CD4-positive, alpha-beta T cell treated with Interleukin-15 for 1 hour (primary cell): ENCODE data around the gene CARD11.

Experiments
- DNase-seq: peaks from one replicate; pipeline ENCODE4 v3.0.0-alpha.2; 2020

Gene CARD11

DNA sequence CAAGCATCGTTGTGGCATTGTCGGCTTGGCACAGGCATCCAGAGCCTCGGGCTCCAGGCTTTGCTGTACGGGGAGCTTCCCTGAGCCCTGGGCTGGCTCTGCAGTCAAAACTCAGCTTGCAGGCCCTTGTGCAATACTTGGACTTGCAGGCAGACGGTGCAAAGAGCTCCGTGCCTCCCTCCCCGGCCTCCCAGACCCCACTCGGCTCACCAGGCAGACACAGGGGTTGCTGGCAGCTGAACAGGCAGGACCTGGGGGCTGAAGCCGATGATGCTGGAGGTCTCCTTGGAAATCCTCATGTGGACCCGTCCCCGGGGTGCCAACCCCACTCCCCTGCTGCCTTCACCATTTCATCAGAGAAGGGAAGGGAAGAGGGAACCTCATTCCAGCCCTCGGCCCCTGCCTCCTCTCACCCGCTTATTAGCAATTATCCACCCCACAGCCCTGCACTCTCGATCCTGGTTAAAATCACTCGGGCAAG lies 139.9 kb downstream of the CARD11 start:
- no peak for DNase-seq

DNA sequence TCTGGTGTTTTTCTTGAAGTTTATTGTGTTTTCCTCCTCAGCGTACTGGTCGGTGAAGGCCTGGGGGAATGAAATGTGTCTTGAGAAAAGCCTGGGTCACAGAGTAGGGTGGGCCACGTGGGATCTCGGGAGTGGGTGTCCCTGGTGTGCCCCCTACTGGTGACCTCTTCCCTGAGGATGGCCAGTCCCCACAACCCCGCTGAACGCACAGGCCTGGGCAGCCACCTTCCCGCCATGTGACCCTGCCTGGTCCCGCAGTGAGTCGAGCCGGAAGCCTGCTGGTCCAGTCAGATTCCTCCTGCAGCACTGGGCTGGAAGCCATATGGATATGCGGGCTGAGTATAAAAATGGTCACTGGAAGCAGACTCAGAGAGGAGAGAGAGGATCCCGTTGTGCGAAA lies 146.6 kb downstream of the CARD11 start:
- DNase-seq: no peak

DNA sequence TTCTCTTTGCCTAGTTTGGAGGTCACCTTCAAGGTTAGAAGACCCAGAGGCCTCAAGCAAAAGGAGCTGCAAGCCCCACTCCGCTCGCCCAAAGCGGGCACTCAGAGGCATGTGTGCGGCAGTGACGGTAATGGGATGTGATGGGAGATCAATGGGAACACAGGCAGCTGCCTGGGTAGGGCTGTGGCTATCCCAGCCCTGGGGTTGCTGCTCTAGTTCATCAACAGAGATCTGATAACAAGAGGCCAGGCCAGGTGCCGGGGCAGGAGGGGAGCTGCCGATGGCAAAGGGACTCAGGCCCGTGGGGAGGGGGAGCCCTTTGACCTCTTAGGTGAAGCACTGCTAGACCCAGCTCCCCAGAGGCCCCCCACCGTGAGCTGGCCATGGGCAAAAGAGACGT lies 147.5 kb downstream of the CARD11 start:
- no peak for DNase-seq

DNA sequence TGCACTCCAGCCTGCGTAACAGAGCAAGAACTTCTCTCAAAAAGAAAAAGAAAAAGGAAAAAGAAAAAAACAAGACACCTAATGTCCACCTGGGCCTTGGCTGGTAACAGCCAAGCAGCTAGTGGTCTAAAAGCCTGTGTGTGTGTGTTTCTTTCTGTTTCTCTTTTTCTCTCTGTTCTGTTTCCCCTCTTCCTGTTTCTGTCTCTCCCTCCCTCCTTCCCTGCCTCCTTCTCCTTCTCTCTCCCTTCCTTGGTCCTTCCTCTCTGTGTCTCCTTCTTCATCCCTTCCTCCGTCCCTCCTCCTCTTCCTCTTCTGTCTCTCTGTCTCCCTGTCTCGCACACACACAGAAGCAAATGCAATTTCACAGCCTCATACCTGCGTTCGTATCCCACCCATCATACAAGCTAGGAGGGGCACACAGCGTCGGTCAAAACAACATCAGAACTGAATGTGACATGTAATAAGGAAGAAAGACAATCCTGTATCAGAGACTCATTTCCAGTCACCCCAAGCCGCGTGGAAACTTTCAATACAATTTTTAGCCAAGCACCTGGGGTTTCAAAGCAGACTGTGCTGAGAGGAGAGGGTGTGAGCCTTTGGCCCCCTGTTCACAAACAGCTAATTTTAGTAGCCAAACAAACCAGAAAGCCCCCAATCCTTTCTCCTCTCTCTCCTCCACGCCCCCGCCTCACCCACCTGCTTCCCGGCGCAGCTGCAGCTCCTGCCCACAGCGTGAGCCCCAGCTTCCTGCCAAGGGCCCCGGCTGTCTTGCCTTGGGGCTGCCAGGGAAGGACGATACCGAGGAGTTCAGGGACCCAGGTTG lies 149.3 kb downstream of the CARD11 start:
- DNase-seq: peak; percentile 39

DNA sequence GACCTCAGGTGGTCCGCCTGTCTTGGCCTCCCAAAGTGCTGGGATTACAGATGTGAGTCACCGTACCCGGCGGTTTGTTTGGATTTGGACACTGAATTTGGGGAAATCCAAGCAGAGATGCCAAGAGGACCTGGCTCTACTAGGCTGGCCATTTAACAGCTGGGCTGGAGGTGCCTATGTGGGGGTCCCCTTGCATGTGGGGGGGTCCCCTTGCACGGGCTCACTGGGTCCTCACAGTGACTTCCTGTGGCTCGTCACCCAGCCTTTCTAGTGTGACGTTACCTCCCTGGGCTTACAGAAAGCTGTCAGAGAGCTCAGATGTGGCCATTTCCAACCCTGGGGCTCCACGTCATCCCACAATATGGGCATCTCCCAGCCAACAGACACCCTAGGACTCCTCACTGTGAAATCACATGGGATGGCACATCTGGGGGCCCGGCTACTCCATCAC lies 150.2 kb downstream of the CARD11 start:
- no peak for DNase-seq

DNA sequence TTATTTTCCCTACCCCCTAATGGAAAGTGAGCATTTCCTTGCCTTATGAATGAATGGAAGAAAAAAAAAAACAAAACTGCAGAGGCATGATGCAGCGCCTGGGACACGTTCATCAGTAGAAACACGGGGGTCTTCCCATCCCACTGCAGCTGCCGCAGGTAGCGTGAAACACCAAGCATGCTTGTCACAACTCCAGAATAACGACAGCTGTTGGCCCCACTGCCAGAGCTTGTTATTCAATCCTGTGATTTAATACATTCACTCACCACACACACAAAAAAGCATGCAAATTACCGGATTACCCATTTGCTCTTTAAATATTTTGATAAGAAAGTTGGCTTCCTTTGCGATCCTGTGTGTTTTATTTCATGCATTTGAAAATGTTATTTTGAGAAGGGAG lies 151.1 kb downstream of the CARD11 start:
- no peak for DNase-seq

DNA sequence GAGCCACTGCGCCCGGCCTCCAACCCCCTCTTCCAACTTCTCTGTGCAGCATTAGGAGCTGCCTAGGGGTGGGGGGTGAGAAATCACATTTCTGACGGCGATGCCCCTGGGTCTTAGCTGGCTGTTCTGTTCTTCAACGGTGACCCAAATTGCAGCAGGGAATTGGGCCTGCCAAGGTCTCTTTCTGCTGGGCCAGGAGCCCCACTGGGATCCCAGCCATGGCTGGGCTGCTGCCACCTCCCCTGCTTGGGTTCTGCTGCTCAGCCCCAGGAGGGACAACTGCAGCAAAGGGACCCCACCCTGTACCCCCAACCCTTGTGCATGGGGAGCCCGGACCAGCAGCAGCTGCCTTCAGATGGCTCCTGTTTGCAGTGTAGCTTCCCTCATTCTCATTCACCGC lies 155.9 kb downstream of the CARD11 start:
- no peak for DNase-seq

DNA sequence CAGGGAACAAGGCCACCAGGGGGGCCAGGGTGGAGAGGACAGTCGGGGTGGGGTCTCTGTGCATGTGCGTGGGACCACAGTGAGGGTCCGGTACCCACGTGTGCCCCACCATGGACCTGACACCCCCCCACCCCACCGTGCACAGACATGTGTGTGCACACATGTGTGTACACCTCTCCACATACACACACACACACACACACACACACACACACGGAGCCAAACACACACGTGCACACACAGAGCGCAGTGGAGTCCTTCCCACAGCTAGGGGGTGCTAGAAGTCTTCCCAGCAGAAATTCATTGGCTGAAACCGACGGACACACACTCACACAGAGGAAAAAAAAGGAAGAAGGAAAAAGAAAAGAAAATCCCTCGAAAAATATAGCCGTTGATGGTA lies 156.8 kb downstream of the CARD11 start:
- DNase-seq: peak; percentile 66

DNA sequence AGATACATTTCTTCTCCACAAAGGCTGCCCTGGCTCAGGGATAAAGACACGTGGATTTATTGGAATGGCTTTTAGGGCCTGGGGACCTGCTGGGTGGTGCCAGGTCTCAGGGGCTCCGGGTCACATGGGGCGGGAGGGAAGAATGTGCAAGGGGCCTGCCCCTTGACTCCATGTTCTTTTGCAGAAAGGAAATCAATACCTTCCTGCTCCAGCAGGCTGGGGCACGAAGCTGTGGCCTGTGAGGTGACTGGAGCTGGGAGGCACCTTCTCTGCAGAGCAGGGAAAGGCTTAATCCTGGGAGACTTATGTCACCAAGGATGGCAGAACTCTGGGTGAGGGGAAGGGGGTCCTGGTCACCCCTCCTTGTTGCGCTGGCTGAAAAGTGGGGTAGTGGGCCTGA lies 157.3 kb downstream of the CARD11 start:
- no peak for DNase-seq

DNA sequence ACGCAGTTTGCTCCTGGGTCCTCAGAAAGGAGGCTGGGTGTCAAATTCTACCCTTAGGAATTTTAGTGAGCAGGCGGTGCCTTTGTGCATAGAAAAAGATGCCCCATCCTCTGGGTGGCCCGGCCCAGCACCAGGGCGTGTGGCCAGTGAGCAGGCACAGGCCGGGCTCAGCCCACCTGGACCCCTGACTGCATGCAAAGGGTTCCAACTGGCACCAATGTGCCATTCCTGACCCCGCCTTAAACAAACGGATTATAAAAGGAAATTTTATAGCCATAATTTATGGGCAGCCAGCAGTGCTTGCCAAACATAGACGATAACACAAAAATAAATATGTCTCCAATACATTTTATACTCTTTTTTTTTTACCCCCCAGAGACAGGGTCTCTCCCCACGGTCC lies 159.5 kb downstream of the CARD11 start:
- DNase-seq: no peak

DNA sequence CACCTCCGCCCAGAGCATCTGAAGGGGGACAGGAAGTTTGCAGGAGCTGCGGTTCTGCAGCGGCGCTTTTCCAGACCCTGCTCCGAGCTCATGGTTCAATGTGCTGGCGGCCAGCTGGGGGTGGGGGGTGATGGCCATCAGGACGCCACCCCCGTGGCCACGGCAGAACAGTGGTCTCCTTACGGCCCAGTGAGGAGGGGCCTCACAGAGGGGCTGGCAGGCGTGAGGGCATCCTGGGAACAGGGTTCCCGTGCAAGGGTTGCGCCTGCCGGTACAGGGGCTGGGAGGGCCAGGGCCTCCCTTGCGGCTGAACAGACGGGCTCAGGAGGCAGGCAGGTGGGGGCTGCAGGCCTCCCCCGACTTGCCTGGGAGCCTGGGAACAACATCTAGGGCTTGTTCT lies 160.6 kb downstream of the CARD11 start:
- DNase-seq: no peak

DNA sequence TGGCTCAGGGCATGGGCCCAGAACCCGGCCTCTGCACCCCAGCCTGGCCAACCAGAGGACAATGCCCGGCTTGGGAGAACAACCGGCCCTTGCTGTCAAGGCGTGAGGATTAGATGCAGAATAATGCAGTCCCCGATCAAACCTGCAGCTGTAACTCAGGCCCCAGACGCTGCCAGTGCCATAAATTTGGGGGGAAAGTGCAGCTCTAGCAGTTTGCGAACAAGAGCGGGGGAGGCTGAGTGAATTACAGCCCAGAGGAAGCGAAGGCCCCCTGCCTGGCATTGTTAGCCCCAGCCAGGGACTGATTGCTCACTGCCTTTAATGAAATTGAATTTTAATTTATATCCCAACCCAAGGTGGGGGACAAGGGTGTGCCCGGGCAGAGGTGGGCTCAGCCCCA lies 161.6 kb downstream of the CARD11 start:
- no peak for DNase-seq

DNA sequence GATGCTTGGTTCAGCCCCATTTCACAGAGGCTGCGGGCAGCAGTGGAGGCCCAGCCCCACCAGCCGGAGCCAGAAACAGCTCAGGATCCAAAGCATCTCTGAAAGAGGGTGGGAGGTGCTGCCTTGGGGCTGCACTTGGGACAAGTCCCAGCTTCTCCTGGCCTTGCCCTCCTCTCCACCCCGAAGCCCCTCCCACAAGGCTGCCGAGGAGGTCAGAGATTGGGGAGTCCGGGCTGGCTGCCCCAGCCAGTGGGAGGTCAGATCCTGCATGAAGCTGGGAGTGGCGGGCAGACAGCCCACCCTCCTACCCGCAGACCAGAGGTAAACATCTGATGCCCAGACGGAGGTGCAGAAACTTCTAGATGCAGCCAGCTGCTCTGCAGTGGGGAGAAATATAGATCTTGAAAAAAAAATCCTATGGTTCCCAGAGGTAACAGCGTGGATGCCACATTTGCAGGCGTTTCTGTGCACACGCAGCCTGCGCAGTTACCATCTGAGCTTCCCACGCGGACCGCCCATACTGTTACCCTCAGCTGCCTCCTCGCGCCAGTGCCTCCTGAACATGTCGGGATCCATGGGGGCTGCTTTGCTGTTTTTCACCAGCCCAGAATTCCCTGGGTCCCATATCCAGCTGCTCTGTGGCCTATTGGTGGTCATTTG lies 162.7 kb downstream of the CARD11 start:
- no peak for DNase-seq

DNA sequence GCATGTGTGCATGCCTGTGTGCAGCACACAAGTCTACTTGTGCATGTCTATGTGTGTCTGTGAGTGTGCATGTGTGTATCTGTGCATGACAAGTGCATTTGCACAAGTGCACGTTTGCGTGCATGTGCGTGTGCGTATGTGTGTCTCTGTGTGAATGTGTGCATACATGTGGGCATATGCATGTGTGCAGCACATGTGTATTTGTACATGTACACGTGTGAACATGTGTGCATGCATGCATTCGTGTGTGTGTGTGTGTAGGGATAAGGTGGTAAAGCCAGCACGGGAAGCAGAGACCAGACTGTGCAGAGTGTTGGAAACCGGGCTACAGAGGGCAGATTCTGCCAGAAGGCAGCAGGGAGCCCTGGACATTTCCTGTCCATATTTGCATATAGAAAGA lies 163.6 kb downstream of the CARD11 start:
- DNase-seq: no peak

DNA sequence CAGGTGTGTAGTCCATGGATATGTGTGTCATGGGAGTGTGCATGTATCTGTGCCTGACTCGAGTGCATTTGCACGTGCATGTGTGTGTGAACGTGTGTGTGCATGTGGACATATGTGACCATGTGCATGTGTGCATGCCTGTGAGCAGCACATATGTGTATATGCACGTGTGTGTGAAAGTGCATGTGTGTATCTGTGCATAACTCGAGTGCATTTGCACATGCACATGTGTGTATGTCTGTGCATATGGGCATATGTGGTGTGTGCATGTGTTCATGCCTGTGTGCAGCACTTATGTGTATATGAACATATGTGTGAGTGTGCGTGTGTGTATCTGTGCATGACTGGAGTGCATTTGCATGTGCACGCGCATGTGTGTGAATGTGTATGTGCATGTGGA lies 164.3 kb downstream of the CARD11 start:
- DNase-seq: no peak

DNA sequence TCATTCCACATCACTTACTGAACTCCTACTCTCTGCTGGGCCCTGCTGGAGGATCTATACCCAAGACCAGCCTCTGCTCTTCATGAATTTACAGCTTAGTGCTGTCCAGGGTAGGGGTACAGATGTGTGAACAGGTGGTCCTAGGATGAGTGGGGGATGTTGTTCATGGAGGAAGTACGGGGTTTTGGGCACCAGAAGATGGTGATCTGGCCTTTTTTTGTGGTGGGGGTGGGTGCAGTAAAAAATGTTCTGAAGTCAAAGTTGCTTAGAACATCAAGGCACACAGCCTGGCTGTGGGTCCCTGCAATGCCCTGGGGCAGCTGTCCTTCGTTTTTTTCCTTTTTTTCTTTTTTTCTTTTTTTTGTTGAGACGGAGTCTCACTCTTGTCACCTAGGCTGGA lies 165.4 kb downstream of the CARD11 start:
- DNase-seq: no peak

DNA sequence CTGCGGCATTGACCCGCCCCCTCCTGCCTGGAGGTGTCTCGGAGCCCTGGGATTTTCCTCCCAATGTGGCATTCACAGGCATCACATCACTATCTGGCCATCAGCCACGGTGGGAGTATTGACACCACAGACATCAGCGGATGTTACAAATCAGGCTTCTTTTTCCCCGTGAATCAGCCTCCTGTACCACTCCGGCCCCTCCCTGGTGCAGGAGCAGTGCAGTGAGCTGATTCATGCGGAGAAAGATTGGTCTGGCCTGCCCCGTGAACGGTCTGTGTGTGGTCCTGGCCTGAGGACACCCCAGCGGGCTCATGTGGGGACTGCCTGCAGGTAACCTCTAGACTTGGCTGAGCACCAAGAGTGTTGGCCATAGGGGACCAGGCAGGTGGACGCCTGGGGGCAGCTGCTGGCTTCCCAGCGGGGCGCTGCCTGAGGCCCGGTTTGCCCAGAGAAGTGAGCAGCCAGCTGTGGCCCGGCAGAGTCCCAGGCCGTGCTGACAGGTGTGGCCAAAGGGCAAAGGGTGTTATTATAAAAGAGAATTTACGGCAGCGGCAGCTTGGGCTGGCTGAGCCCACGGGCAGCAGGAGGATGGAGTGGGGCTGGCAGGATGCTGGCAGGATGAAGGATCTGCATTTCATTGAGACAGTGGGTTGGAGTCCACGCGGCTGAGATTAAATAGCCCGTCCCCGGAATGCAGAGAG lies 167.5 kb downstream of the CARD11 start:
- DNase-seq: no peak

DNA sequence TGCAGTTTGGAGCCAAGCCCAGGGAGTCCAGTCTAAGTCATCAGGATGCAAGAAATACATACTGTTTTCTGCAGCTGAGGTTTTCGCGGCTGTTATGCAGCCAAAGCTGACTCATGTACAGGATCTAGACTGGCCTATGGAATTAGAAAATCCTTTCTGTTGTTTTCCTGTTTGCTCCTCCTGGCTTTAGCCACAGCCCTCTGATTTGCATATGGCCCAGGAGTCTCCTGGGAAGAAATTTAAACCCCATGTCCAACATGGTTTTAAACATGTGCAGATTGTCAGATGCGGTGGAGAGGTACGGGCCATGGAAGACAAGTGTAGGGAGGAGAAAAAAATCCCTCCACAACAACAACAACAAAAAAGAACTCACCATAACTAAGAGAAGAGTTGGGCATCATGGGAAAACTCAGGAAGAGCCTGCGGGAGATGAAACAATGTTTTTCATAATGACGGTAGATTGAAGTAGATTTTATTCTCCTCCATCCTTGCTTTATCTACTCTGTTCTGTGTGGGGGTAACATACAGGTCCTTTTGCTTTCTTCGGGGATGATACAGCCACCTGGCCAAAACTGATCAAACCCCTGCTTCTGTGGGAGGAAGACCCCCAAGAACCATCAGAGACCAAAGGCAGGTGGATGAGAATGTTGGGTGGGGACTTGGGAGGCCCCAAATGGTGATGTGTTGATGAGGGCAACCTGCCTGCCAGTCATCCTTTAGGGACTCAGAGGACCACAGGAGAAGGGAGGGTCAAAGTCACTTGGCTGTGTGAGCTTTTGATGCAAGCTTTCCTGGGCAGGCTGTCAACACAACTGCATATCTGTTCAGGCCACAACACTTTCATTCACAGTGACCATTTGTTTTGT lies 169.7 kb downstream of the CARD11 start:
- DNase-seq: no peak

DNA sequence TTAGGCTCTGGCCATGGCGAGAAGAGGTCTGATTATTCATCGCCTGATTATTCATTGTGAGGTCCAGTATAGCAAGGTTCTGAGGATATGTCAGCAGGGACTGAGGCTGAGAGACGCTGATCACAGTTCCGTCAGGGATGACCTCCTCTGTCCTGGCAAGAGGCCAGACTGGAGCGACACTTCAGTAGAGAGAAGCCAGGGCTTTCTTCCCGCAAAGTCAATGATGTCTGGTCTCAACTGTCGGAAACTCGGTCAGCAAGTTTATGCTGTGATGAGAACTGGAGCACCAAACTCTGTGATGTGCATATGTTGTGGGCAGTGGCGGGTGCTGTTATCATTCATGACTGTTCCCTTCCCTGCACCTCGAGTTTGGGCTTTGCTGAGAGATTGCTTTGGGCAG lies 170.5 kb downstream of the CARD11 start:
- DNase-seq: no peak

DNA sequence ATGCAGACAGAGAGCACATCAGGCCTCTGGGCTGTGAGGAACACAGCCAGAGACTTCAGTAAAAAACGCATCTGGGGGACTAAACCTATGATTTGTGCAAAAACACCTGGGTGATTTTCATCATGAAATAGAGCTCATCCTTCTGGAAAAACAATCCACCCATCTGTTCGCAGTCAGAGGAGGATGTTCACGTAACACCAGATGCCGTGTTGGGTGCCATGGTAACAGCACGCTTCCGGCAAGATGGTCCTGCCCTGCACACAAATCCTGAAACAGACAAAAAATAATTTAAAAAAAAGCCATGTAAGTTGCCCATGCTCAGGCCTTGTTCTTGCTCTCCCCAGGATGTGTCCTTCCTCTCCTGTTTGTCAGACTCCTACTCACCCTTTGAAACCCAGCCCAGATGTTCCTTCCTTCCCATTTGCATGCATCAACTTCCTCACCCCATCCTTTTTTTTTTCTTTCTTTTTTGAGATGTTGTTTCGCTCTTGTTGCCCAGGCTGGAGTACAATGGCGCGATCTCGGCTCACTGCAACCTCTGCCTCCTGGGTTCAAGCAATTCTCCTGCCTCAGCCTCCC lies 171.3 kb downstream of the CARD11 start:
- no peak for DNase-seq

DNA sequence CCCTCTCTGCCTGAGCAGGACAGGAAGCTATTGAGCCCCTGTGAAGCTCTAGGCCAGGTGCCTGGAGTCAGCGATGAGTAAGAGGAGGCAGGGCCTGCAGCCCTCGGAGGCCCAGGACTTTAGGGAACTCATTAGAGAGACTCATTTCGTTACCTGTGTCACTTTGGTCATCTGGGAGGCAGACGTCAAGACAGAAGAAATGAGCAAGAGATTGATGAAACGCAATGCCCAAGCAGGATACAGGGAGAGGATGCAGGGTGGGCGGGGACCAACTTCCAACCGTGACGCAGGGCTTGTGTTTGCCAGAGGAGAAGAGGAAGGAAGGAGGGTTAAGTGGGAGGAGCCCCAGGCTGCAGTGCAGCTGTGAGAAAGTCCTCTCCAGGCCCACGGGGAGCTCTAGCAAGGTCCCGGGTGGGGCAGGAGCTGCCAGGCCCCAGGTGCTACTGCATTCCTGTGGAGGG lies 173.2 kb downstream of the CARD11 start:
- peak; percentile 78 for DNase-seq

DNA sequence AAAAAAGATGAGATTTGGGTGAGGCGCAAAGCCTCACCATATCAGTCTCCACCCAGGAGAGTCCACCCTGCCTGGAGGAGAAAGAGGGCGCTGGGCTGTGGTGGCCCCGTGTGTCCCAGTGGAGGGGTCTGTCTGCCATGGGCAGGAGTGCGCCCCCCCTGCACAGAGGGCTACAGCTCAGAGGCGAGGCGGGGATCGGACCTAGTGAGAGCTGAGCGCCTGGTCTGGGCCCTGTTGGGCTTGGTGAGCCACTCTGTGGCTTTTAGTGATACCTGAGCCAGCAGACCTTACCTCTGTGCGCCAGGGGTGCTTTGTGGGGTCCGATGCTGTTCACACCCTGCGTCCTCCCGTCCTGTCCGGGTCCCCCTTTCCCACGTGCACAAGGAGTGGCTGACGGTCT lies 173.7 kb downstream of the CARD11 start:
- no peak for DNase-seq
